ENCODE results near the gene SORL1-AS1.

SORL1-AS1 gene

GRCh38 chr11:121474680-121475079 lies 21.9 kb upstream of the SORL1-AS1 start:
- DNase-seq = no peak

DNA sequence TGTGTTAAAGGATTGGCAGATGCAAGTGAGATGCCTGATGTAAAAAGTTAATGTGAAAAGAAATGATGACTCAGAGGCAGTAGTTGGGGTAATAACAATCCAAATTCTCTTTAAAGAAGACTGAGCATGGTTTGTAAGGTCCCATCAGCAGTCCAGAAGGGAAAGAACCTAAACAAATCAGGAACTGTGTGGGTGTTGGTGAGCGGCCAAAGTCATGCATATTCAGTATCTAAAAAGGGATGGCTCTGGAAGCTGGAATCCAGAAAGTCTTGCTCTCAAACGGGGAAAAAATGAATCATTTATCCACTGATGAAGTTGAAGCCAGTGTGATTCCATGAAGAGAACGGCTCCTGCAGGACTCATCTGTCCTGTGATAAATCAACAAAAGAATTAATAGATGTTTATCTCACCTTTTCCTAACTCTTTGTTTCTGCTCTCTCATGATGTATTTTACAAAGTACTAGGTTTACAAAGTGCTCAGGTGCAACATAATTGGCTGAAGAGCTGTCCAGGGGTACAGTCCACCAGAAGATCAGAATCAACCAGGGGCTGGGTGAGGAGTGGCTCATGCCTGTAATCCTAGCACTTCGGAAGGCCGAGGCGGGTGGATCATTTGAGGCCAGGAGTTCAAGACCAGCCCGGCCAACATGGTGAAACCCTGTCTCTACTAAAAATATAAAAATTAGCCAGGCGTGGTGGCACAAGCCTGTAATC lies 20.5 kb upstream of the SORL1-AS1 start:
- no peak for DNase-seq

DNA sequence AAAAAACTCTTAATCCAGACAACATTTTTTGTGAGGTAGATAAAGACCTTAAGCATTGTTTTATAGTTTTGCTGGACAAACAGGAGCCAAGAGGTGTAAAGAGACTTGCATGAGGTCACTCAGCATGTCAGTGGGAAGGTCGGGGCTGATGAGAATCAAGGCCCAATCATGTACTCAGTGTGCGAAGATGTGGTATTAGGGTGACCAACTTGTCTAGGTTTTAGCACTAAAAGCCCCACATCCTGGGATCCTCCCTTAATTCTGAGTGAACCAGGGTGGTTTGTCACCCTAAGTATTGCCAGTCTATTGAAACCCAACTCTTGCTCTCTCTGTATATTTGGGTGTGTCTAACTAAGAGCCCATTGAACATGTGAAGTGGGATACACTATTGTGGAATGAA lies 19.5 kb upstream of the SORL1-AS1 start:
- DNase-seq = no peak

- no peak for DNase-seq
These were observed 18.4 kb upstream of the SORL1-AS1 start for GRCh38 chr11:121471167-121471566.

DNA sequence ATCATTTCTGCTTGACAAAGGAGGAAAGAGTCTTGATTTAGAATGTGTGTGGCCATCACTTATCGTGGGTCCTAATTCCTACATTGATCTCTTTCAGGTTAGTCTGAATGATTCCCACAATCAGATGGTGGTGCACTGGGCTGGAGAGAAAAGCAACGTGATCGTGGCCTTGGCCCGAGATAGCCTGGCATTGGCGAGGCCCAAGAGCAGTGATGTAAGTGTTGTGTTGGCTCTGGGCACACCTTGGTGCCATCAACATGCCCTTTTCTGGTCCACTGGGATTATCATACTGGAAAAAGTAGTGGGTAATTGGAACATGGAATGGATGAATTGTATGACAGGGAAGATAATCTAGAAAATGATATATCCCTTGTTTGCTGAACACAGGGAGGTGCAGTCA lies 17.1 kb upstream of the SORL1-AS1 start:
- DNase-seq = no peak

DNA sequence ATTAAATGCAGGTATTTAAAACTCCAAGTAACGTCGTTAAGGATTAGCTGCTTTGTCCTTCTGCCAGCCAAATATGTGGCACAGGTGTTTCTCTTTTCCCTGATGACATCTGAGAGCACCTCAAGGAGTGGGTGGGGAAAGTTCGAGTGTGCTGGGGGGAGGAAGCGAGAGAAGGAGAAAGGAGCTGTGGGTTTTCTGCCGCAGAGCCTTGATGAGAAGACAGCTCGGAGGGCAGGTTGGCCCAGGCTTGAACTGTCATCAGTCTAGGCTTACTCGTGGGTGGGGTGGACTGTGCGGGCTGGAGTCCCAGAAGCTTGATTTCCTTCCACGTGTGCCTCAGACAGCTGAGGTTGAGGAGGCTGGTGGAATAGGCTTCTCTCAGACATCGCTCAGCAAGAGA lies 15.2 kb upstream of the SORL1-AS1 start:
- DNase-seq = peak; percentile 86

DNA sequence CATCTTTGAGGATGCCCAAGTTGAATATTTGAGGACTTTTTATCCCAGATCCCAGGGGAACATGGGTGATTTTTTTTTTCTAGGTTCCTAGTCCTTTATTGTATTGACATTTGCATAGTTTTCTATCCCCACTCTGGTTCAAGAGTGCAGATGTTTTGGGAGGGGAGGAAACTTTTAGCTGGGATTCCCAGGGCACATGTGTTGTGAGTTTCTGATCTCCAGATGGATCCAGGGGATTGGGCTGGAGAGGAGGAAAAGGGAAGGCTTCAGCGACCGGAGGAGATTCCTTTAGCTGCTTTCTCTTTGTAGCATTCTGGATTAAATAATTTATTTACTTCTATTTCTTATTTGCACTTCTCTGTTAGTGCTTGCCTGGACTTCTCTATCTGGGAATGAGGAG lies 14.7 kb upstream of the SORL1-AS1 start:
- no peak for DNase-seq

- DNase-seq = peak; percentile 91
These were observed 13.5 kb upstream of the SORL1-AS1 start for GRCh38 chr11:121466063-121466794.

DNA sequence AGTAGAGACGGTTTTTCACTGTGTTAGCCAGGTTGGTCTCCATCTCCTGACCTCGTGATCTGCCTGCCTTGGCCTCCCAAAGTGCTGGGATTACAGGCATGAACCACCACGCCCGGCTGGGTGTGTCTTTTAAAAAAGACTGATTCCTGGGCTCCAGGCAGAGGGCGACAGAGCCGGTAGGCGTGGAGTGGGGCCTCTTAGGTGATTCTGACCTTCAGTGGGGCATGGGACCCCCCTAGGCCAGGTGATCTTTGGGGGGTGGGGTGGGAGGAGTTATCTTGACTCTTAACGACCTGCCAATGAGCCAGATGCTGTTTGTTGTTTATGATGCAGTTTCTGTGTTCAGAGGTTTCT lies 12.9 kb upstream of the SORL1-AS1 start:
- no peak for DNase-seq

- peak; percentile 83 for DNase-seq
These were observed 11.7 kb upstream of the SORL1-AS1 start for GRCh38 chr11:121464352-121464946.

DNA sequence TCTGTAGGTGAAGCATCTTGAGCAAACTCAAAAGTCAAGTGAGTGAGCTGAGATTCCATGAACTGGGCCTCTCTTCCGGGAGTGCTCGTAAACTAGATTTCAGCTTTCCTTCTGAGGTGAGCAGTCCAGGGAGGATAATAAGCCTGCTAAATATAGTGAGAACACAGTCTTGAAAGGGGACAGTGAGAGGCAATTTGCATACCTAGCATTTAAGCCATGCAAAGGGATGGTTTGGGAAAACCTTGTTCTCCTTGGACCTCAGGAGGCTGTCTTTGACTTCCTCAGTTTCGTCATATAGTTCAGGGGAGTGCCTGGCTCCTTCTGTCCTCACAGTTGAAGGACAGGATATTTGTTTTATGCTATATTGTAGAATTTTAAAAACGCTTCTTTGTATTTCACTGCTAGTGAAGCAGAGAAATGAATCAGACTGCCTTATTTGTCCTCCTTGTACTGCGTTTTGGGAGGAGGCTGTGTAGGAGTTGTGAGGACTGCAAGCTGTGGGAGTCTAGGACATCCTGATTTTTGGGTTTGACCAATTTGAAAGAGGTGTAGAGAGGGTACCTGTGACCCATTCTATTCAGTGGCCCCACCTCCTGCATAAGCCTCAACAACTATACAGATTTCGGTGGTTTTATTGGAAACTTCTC lies 11.0 kb upstream of the SORL1-AS1 start:
- DNase-seq = no peak

- DNase-seq = no peak
These were observed 9.1 kb upstream of the SORL1-AS1 start for GRCh38 chr11:121461843-121462242.

- peak; percentile 71 for DNase-seq
These were observed 8.3 kb upstream of the SORL1-AS1 start for GRCh38 chr11:121460941-121461514.

DNA sequence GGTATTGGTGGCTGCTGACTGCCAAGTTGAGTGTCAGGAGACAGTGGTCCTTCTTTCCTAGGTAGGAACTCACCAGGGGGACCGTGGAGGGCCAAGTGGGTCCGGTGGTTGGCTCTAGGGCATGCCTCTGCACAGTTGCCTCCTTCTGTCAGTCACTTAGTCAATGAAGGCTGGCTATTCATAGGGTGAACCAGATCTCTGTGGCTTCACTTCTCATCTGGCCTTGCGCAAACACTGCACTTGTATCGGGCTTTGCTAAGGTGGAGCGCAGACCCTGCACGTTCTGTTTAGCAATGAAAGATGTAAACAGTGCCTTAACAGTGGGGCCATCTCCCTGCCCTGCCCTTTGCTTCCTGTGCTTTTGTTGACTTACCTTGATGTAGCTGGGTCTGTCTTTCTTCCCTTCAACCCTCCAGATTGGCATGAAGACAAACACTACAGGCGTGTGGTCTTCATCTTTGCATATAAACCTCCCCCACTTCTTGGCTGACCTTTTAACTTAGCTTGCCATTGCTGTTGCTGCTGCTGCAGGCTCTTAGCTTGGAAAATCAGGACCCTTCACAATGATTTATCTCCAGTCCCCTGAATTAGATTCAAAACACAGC lies 6.7 kb upstream of the SORL1-AS1 start:
- DNase-seq = no peak

- DNase-seq = no peak
These were observed 5.8 kb upstream of the SORL1-AS1 start for GRCh38 chr11:121458551-121458950.

DNA sequence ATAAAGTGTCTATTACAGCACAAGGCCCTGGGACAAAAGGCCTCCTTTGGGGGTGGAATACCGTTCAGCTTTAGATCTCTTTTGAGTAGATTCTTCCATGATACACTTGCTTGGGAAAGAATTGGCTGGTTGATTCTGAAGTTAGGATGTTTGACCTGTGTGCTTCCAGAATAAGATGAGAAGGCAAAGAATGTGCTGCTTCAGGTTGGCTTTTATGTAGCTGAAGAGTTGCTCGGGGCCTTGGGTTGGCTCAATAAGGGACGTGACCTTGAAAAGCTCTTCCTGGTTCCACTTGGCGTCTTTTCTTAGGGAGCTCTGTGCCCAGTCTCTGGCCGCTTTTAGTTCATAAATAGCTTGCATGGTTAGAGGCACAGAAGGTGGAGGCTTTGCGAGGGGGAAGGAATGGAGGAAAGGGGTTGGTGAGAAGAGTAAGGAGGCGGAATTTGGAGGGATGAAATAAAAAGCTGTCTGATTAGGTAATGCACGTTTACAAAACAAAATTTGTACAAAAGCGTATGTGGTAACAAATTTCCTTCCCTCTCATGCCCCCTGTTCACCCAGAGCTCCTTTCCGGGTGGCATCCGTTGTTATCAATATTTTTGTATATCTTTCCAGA lies 4.2 kb upstream of the SORL1-AS1 start:
- no peak for DNase-seq

- DNase-seq = peak; percentile 54
These were observed 3.4 kb upstream of the SORL1-AS1 start for GRCh38 chr11:121456151-121456550.

- no peak for DNase-seq
These were observed 2.3 kb upstream of the SORL1-AS1 start for GRCh38 chr11:121455115-121455514.

- no peak for DNase-seq
These were observed 977 bp upstream of the SORL1-AS1 start for GRCh38 chr11:121453589-121454299.

DNA sequence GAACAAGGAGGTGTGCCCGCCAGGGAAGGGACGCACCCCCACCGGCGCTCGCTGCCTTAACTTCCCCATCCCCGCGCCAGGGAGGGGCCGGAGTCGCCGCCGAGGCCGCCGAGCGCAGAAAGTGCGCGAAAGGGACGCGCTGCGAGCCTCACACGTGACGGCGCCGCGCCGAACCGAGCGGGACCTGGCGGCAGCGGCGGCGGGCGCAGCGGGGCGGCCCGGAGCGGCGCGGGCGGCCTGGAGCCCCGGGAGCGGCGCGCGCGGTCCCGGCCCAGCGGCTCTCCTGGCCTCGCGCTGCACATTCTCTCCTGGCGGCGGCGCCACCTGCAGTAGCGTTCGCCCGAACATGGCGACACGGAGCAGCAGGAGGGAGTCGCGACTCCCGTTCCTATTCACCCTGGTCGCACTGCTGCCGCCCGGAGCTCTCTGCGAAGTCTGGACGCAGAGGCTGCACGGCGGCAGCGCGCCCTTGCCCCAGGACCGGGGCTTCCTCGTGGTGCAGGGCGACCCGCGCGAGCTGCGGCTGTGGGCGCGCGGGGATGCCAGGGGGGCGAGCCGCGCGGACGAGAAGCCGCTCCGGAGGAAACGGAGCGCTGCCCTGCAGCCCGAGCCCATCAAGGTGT lies 670 bp downstream of the SORL1-AS1 start, which contains the start of gene SORL1:
SORL1 (plus strand) TSS at position 329 of the 623 bp plus-strand sequence; CDS start at position 347, 18 bp downstream.
- DNase-seq = peak; percentile 56

Data from DMS79 (cell line).